GM08714 (cell line): Measurements from ENCODE around the gene IQCH.
A peak's percentile ranks its signal among the peaks of the same experiment; 100 is the strongest.

ENCODE experiments used
- H3K4me3 ChIP-seq: fragments of 200-500 bp; sonication (Bioruptor generic); 2 replicates; pipeline ENCODE4 v1.5.1; 2014; ENCODE audit warnings: mild to moderate bottlenecking, low read length, inconsistent platforms
- ZNF274 ChIP-seq: IDR thresholded peaks from 2 replicates; pipeline ENCODE4 v1.6.1; 2012; ENCODE audit warnings: mild to moderate bottlenecking, low read depth, low read length

The IQCH gene

DNA sequence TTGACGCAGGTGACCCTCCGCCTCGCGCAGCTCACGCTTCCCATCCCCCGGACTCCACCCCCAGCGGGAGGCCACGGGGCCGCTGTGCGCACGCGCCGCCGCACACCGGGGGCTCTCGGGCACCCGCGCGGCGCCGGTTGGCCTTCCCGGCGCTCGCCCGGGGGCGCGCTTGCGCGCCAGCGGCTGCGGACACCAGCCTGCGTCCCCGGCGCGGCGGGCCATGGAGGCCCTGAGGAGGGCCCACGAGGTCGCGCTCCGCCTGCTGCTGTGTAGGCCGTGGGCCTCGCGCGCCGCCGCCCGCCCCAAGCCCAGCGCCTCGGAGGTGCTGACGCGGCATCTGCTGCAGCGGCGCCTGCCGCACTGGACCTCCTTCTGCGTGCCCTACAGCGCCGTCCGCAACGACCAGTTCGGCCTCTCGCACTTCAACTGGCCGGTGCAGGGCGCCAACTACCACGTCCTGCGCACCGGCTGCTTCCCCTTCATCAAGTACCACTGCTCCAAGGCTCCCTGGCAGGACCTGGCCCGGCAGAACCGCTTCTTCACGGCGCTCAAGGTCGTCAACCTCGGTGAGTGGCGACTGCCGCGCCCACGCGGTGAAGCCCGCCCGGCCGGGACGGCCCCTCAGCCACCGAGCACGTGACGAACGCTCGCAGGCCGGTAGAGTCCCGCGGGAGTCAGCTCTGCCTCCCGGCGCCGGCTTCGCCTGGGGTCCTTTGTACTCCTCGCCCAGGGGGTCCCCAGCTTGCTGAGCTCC, 266.6 kb downstream of the IQCH start, which contains the start of gene C15orf61:
Gene C15orf61, plus strand, starts transcription at position 103 of the 754 bp plus-strand sequence. Its CDS starts 118 bp downstream, at position 221.
- peak within 1 kb of the TSS; percentile 95 for H3K4me3 ChIP-seq
- no peak for TF ChIP-seq ZNF274

DNA sequence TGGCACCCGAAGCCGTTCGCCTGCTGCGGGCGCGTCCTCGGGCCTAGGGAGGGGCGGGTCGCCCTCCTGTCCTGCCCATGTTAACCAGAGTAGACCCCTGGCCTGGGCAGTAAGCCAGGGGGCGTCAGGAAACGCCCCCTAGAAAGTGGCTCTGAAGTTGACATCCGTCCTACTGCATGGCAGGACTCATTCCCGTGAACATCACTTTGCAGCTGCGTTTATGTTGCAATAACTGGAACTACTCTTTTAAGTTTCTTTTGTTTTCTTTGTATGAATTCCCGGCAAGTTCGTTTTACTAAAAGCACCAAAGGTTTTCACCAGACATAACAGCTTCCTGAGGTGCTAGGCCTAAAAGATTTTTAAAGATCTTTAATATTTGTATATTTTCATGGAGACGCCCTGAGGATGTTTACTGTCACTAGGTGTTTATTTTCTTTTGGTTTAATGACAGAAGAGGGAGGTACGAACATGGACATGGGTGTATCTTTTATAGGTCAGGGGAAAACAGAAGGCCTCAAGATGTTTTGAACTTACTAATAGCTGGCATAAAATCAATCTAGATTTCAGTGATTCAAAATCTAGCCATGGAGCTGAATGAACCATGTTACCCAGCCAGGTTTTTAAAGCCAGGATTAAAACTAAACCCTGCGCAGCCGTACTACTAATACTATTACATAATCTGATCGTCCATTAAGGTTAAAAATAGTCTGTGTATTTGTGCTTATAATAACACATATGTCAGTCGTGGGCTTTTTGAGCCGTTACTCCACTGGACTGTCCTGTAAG, 267.4 kb downstream of the IQCH start:
- H3K4me3 ChIP-seq: peak overlapping the region; percentile 95
- no peak for TF ChIP-seq ZNF274

DNA sequence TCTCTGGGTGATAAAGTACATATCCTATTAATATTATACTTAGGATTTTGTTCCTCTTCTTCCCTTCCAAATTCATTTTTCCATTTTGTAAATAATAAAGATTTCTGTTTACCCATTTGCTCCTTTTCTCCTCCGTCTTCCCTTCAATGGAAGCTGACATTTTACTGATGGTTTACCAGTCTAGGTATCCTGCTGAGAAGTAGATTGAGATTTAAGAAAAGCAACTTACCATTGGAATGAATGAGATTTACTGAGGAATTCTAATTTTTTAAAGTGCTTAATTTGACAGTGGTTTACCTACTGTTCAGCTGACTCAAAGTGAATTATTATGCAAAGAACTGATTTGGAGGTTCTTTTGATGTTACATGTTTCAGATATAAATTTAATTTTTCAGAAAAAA, 268.7 kb downstream of the IQCH start:
- H3K4me3 ChIP-seq: peak overlapping the region; percentile 28; the same call in 1 of the 2 replicates
- TF ChIP-seq ZNF274: no peak

DNA sequence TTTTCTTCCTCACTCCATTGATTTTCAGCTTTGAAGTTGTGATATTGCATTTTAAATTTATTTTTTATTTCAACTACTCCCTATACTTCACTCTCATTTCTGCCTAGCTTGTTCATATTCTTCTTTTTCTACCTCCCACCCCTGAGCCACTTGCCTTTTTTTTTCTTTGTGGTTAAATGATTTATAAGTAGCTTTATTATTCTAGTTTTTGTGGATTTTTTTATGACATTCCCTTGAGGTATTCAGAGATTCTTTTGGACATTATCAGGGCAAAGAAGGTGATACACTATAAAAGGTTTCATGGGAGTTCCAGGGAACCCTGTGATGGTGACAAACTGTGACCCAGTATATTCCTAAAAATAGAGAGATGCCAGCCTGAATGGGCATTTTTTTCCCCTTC, 269.6 kb downstream of the IQCH start:
- H3K4me3 ChIP-seq: no peak overlapping the region
- no peak for TF ChIP-seq ZNF274

DNA sequence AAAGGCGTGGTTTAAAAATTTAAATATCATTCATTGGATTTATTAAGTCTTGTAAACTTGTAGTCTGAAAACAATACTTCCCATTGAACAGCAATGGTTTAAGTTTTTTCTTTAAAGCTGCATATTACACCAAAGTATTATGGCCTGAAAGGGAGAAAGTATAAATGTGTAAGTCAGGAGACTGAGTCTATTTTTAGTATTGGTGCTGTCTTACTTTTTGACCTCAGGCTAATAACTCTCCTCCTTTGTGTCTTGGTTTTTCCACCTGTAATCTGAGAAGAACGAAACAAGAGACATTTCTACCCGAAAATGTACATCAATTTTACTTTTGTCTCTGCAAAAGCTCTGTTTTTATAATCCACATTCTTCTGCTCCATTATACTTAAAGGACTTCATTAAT, 273.9 kb downstream of the IQCH start:
- TF ChIP-seq ZNF274: no peak
- no peak overlapping the region for H3K4me3 ChIP-seq

DNA sequence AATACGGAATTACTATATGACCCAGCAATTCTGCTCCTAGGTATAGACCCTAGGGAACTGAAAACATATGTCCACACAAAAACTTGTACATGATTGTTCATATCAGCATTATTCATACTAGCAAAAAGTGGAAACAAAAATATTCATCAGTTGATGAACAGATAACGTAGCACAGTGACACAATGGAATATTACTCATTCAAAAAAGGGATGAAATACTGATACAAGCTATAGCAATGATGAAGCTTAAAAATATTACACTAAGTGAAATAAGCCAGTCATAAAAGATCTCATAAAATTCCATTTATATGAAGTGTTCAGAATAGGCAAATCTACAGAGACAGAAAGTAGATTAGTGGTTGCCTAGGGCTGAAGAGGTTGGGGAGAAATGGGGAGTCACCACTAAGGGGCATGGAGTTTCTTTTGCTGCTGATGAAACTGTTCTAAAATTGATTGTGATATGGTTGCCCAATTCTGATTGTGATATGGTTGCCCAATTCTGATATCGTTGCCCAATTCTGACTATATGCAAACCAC, 276.9 kb downstream of the IQCH start:
- no peak overlapping the region for H3K4me3 ChIP-seq
- TF ChIP-seq ZNF274: no peak

DNA sequence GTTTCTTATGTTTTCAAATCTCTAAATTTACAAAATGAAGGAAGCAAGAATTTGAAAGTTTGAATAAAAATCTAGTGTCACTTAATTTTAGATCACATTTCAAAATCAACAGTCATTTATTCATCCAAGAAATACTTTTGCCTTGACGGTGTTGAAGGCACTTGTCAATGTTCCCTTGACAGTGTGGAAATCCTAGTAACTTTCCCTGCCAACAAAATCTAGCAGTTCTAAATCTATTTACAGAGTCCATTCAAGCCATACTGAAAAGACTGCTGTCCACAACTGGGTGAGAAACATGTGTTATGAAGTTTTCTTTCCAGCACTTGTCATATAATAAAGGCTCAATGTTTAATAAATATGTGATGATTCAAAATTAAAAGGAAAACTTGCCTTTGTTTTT, 279.3 kb downstream of the IQCH start:
- H3K4me3 ChIP-seq: no peak overlapping the region
- TF ChIP-seq ZNF274: no peak

DNA sequence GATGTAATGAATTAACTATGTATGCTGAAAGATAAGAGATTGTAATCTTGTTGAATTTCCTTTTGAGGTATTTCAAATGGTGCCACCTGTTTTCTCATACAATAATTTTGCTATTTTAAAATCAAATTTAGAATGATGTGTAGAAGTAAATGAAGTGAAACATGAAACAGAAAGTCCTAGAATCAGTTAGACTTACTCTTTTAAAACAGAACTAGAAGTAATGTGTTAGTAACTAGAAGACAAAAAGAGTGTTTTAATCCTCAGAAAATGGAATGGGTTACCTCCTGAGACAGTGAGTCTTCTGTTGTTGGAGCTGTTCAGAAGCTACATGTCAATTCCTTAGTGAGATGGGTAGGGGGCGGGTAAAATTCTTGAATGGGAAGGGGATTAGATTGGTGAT, 279.8 kb downstream of the IQCH start:
- TF ChIP-seq ZNF274: no peak
- H3K4me3 ChIP-seq: no peak overlapping the region

DNA sequence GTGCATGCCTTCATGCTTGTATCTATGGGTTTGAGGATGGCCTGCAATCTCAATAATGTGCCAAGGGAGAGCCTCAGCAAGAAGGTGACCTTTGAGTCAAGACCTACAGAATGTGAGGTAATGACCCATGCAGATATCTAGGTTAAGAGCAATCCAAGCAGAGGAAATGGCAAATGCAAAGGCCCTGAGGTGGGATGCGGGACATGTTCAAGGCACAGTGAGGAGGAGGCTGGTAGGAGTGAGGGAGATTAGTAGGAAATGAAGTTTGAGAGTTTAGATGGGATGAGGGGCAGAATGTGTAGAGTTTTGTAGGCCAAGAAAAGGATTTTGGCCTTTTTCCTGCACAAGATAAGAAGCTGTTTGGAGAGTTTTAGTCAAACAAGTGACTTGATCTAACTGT, 283.2 kb downstream of the IQCH start:
- no peak for TF ChIP-seq ZNF274
- no peak overlapping the region for H3K4me3 ChIP-seq

DNA sequence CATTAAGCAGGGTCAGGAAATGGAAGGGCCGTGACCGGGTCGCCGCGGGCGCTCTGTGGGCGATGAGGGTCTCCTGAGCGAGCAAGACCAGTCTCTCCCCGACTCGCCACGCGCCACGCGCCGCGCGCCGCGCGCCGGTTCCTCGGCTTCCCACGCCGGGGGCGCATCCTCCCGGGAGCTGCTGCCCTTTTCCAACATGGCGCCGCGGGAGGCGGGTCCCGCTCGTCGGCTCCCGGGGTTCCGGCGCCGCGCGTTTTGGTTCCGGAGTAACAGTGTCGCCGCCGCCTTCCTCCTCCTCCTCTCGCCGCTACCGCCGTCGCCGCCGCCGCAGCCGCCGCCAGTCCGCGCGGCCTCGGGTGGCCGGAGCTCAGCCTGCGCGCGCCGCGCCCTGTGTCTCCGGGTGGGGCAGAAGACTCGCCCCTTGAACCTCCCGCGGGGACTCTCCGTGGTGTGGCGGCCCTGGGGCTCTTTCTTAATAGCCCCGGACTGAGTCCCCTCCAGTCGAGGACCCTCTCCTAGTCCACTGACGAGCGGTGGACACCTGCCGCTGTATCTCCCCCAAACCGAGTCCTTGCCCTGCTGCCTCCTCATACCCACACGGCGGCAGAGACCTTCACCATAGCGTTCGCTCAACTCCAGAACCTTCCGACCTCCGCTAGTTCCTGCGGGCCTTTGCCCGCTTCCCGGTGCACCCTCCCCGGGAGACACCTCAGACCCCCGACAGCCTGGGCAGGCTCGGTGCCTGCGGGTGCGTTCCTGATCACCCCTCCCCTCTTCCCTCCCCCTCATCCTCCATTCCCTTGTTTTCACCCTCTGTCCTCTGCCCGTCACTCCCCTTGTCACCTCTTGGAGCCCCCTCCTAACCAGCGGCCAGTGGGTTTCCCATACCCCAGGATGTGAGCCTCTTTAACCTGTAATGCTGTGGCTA, 288.1 kb downstream of the IQCH start, which contains the start of gene MAP2K5:
Gene MAP2K5, plus strand, starts transcription at position 284 of the 928 bp plus-strand sequence. Its CDS starts 633 bp downstream, at position 917.
- no peak for TF ChIP-seq ZNF274
- H3K4me3 ChIP-seq: peak within 1 kb of the TSS; percentile 90

DNA sequence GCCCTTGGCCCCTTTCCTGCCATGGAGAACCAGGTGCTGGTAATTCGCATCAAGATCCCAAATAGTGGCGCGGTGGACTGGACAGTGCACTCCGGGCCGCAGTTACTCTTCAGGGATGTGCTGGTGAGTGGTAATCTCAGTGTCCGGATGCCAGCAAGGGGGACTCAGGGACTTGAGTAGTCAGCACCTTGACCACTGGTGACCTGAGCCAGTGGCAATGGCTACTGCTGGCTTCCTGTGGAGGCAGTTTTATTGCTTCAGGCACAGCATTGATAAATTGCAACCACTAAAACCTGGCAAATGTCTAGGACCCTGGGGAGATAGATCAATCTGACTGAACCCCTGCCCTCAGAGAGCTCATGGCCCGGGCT, 288.7 kb downstream of the IQCH start:
- peak overlapping the region; percentile 90 for H3K4me3 ChIP-seq
- TF ChIP-seq ZNF274: no peak

DNA sequence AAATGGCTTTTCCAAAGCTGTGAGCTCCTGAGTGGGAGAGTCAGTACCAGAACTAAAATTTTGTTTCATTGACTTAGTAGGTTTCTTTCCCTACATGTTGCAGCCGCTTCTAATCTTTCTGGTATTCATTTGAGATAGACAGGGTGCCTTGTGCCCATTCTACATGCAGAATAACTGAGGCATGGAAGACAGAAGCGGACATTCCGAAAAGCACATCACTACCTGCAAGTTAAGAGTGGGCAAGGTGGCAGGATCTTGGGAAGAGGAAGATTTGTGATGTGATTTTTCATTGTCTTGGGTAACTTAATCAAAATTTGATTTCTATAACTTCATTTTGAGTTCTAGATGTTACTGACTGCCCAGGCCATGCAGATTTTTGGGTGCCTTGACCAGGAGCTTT, 289.9 kb downstream of the IQCH start:
- no peak overlapping the region for H3K4me3 ChIP-seq
- no peak for TF ChIP-seq ZNF274

DNA sequence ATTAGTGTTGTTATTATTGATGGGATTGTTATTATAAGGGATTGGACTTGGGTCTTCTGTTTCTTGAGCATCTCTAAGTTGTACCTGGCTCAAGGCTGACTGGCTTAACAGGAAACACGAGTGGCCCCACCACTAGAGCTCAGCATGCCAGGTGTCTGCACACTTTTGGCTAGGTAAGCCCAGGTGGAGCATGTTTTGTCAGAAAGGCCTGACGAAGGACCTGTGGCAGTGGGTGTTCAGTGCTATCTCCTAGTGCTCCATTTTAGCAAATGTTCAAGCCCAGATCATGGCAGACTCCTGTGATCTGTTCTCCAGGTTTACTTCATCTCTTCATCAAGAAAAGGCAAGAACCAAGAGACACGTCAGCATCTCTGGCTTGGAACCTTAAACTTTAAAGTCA, 291.3 kb downstream of the IQCH start:
- H3K4me3 ChIP-seq: no peak overlapping the region
- no peak for TF ChIP-seq ZNF274

DNA sequence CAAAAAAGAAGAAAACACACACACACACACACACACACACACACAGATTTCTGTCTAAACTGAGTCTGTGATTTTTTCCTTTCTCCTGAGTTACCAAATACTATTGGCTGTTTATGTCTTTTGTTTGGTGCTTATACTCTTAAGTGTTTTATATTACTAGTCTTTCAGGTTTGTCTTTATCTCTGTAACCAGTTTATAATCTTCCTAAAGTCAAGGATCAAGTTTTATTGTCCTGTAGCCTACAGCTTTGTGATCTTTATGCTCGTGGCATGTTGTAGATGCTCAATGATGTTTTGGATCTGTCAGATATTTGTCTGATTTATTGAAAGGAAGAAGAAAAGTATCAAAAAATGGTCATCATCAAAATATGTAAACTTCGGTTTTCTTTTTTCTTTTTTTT, 292.5 kb downstream of the IQCH start:
- no peak for TF ChIP-seq ZNF274
- no peak overlapping the region for H3K4me3 ChIP-seq

DNA sequence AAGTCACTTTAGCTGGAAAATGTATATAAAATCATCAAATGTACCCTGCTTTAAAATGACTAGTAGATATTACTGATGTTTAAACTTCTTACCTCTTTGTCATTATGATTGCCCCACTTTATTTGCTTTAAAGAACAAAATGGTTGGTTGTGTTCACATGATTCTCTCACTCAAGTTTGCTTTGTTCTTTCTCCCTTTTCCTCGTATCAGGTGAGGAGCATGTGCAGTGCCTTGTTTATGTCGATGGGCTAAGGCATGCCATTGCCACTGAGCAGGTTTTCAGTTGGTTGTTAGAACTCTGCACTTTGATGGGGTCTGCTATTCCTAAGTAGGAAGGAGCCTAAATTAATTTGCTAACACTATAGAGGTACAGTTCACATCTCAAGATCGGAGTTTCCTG, 293.2 kb downstream of the IQCH start:
- H3K4me3 ChIP-seq: no peak overlapping the region
- no peak for TF ChIP-seq ZNF274
